Testis (tissue), 3 donors: ENCODE results near the gene HOXC11. TPM values are rescaled to one million over a fixed set of nuclear protein-coding genes. Genes with fewer than 3 reads are reported as not detected.
A peak's percentile ranks its signal among the peaks of the same experiment; 100 is the strongest.

Source experiments
- DNase-seq: peaks from one replicate; pipeline ENCODE4 v3.0.0-alpha.2; 2019
- H3K27ac ChIP-seq, 2 donors: fragments of 200-600 bp; sonication (generic); one replicate each; pipeline ENCODE4 v1.5.1; 2019
- H3K27me3 ChIP-seq: fragments of 200-600 bp; sonication (generic); one replicate; pipeline ENCODE4 v1.5.1; 2019
- H3K36me3 ChIP-seq: fragments of 200-600 bp; sonication (generic); one replicate; pipeline ENCODE4 v1.5.1; 2017; ENCODE audit warnings: low read depth; ENCODE audit errors: missing control alignments
- H3K4me1 ChIP-seq: fragments of 200-600 bp; sonication (generic); one replicate; pipeline ENCODE4 v1.5.1; 2019
- H3K4me3 ChIP-seq, 2 donors: fragments of 200-600 bp; sonication (generic); one replicate each; pipeline ENCODE4 v1.5.1; 2017 to 2019
- H3K9me3 ChIP-seq: fragments of 200-600 bp; sonication (generic); one replicate; pipeline ENCODE4 v1.5.1; 2017
- POLR2A ChIP-seq: fragments of 450-650 bp; IDR thresholded peaks from one replicate; pipeline ENCODE4 v1.6.1; 2017; ENCODE audit warnings: antibody characterized with exemption, mild to moderate bottlenecking, moderate library complexity
- WGBS, 2 donors: methylation state at CpG; one replicate each; pipeline ENCODE4 v1.1.5; 2018; 5-methylcytosine and 5-hydroxymethylcytosine counted together
- intact Hi-C: fragments of 100-400 bp; cut with DNase I; formaldehyde crosslinking; loops from one replicate; pipeline ENCODE4 v1.15.1; 2023; ENCODE audit warnings: low total_unique reads
- polyA plus RNA-seq: library from polyadenylated mRNA; stranded (reverse); fragments of 350-450 nt; fragmentation: Illumina TruSeq; extraction: RNeasy Lipid Tissue Mini Kit (QIAGEN cat#74804); gene quantifications from one replicate; pipeline ENCODE4 v1.2.3, GENCODE V29; 2014; ENCODE audit warnings: low read depth, low replicate concordance; ENCODE audit not compliant: insufficient read depth
- total RNA-seq, 2 donors: library from RNA; depleted of rRNA; stranded (reverse); fragments of >200 nt; gene quantifications; one replicate each; pipeline ENCODE4 v1.2.3, GENCODE V29; 2016
- TF ChIP-seq, protein P1 (sequence below), 3 experiments: fragments of 450-650 bp in 2 of 3; fragments of 200-600 bp in 1 of 3; sonication (generic) in 1 of 3; IDR thresholded peaks; one replicate each; pipeline ENCODE4 v1.5.1; 2016 to 2019; ENCODE audit warnings: antibody characterized with exemption in 3 of 3, mild to moderate bottlenecking in 2 of 3, moderate library complexity in 1 of 3

HOXC11 gene
- total and polyA plus RNA-seq, 3 donors from 2014 or later, result 0.18 to 1.1 (median 0.25) TPM

DNA sequence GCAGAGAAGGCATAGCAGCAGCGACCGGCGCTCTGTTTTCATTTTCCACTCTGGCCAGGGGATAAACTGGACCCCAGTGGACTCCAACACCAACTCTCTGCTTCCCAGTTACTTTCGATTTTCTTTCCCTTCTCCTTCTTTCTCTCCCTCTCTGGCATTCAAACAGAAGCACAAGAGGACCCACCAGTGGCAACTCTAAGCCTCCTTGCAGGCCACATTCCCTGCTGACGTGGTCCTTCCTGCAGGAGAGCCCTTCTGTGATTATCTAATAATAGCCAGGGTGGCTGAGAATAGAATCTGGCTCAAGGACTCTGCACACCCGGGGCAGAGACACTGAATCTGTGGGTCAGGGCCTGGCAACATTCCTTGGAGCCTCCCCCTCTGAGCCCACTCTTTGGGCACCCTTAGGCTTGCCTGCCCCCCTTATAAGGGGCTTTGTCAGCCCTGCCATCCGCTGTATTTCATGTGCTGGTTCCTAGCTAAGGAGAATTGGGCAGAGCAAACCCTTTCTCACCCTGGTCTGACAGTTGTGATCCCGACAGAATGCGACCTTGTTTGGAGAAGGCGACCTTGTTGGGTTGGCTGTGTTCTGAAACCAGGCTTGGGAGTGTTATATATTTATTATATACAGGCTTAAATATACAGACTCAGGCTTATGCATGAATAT is 47.1 kb downstream of the HOXC11 start:
- peak; percentile 58 for DNase-seq
- H3K4me1 ChIP-seq, result peaks cover 27% of the 10 kb centered on the region

DNA sequence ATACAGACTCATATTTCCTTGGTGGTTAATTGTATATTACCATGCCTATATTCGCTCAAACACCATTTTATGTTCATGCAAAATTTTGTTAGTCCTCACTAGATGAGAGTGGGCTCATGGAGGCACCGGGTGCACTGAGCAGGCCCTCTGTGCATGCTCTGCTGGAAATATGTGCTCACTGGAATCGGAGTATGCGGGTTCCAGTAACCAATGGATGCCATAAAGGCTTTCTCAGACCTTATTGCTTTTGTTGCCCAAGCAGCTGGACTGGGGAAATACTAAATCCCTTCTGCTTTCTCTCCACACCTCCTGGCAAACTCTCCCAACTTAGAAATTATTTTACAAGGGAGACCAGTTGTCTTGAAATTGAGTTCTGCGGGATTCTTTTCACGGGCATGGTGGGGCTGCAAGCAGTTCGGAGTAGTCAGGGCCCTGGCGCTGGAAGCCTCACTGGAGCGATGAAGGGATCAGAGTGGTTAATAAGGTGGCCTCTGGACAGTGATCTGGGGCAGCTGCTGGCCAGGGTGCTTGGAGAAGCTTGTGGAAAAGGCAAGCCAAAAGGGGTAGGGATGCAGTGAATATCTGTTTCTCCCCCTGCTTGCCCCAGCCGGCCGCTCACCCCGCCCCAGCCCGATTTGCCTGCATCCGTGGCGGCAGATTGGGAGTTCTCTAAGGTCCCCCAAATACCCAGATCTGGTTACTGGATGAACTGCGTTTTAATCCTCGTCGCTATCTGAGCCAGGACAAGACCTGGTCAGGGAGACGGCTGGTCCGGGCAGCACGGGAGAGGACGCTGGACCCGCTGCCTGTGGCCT is 47.9 kb downstream of the HOXC11 start:
- intact Hi-C loops, result no loop called here
- DNase-seq, result no peak
- WGBS, 2 donors, result 51 to 52% methylated on average over 23 of the region's 23 CpGs
- Histone ChIP-seq H3K27me3 (no peaks in the 10 kb centered on the region), H3K4me1 (peaks cover 27% of the 10 kb centered on the region), H3K9me3 (no peaks in the 10 kb centered on the region), H3K27ac (peak overlapping the region; percentile 62 to 89), H3K36me3 (no peaks in the 10 kb centered on the region), H3K4me3 (peak overlapping the region in 1 of 2 donors; percentile 72)
- TF ChIP-seq, protein P1, sequence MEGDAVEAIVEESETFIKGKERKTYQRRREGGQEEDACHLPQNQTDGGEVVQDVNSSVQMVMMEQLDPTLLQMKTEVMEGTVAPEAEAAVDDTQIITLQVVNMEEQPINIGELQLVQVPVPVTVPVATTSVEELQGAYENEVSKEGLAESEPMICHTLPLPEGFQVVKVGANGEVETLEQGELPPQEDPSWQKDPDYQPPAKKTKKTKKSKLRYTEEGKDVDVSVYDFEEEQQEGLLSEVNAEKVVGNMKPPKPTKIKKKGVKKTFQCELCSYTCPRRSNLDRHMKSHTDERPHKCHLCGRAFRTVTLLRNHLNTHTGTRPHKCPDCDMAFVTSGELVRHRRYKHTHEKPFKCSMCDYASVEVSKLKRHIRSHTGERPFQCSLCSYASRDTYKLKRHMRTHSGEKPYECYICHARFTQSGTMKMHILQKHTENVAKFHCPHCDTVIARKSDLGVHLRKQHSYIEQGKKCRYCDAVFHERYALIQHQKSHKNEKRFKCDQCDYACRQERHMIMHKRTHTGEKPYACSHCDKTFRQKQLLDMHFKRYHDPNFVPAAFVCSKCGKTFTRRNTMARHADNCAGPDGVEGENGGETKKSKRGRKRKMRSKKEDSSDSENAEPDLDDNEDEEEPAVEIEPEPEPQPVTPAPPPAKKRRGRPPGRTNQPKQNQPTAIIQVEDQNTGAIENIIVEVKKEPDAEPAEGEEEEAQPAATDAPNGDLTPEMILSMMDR (IDR thresholded peaks at IDR 0.05), result no peak
- TF ChIP-seq POLR2A, result no peak

More for the DNA sequence above, 47.1 kb downstream of the HOXC11 start:
- intact Hi-C loops, result no loop called here
- WGBS, 2 donors, result 9 to 16% methylated on average over 10 of the region's 10 CpGs
- Histone ChIP-seq H3K4me3 (peak overlapping the region; percentile 51 to 72), H3K27me3 (no peaks in the 10 kb centered on the region), H3K36me3 (no peaks in the 10 kb centered on the region), H3K9me3 (no peaks in the 10 kb centered on the region), H3K27ac (peak overlapping the region; percentile 89 to 95)
- TF ChIP-seq, protein P1 (IDR thresholded peaks at IDR 0.05), result no peak
- TF ChIP-seq POLR2A, result no peak

GRCh38 chr12:54021432-54022013 is 48.6 kb downstream of the HOXC11 start:
- intact Hi-C loops, result no loop called here
- DNase-seq, result no peak
- H3K4me3 ChIP-seq, result peak overlapping the region in 1 of 2 donors; percentile 72
- H3K27me3 ChIP-seq, result no peaks in the 10 kb centered on the region
- no peak for TF ChIP-seq POLR2A
- TF ChIP-seq, protein P1 (IDR thresholded peaks at IDR 0.05), result peak in 1 of 3 experiments; percentile 20
- no peaks in the 10 kb centered on the region for H3K9me3 ChIP-seq
- WGBS, 2 donors, result 38 to 45% methylated on average over 16 of the region's 16 CpGs
- peaks cover 27% of the 10 kb centered on the region for H3K4me1 ChIP-seq
- no peaks in the 10 kb centered on the region for H3K36me3 ChIP-seq
- H3K27ac ChIP-seq, result peak overlapping the region; percentile 62 to 82

GRCh38 chr12:54022960-54023884 is 50.3 kb downstream of the HOXC11 start:
- H3K27ac ChIP-seq, result peak overlapping the region; percentile 63 to 82
- TF ChIP-seq, protein P1 (IDR thresholded peaks at IDR 0.05), result no peak
- TF ChIP-seq POLR2A, result no peak
- WGBS, 2 donors, result 55 to 67% methylated on average over 8 of the region's 8 CpGs
- H3K9me3 ChIP-seq, result no peaks in the 10 kb centered on the region
- no peak overlapping the region for H3K4me3 ChIP-seq
- peaks cover 36% of the 10 kb centered on the region for H3K4me1 ChIP-seq
- no peaks in the 10 kb centered on the region for H3K27me3 ChIP-seq
- no peaks in the 10 kb centered on the region for H3K36me3 ChIP-seq
- DNase-seq, result no peak
- intact Hi-C loops, result no loop called here
